ENCODE measurements around the gene ATF5.
"Not testable (repeated sequence)": the region's sequence is repeated elsewhere in the genome, so short reads cannot be mapped to it uniquely, and the experiment has no call there.

The ATF5 gene

GRCh38 chr19:49940482-49940791 lies 11.4 kb downstream of the ATF5 start:
- FAIRE-seq, result no peak
- DNase-seq (ENCODE audit: insufficient read length, low spot score), result no peak

GRCh38 chr19:49944567-49944966 lies 15.6 kb downstream of the ATF5 start:
- DNase-seq (ENCODE audit: insufficient read length, low spot score); FAIRE-seq: not testable (repeated sequence)

- DNase-seq (ENCODE audit: insufficient read length, low spot score), result no peak
- no peak for FAIRE-seq
Observed at GRCh38 chr19:49946415-49946814, 17.4 kb downstream of the ATF5 start.

- no peak for FAIRE-seq
- DNase-seq (ENCODE audit: insufficient read length, low spot score), result no peak
Observed at GRCh38 chr19:49949742-49950589, 21.0 kb downstream of the ATF5 start.

- no peak for FAIRE-seq
Observed at GRCh38 chr19:49950590-49950948, 21.6 kb downstream of the ATF5 start.

GRCh38 chr19:49950956-49951526 lies 22.0 kb downstream of the ATF5 start:
- FAIRE-seq, result no peak
- no peak for DNase-seq (ENCODE audit: insufficient read length, low spot score)

More at GRCh38 chr19:49950590-49950948, 21.6 kb downstream of the ATF5 start:
- DNase-seq (ENCODE audit: insufficient read length, low spot score), result no peak

GRCh38 chr19:49951806-49952478 lies 22.9 kb downstream of the ATF5 start:
- FAIRE-seq, result no peak
- DNase-seq (ENCODE audit: insufficient read length, low spot score), result no peak

GRCh38 chr19:49952479-49952836 lies 23.5 kb downstream of the ATF5 start:
- DNase-seq (ENCODE audit: insufficient read length, low spot score) (no peak), FAIRE-seq (no peak)

- FAIRE-seq, result no peak
- DNase-seq (ENCODE audit: insufficient read length, low spot score), result no peak
Observed at GRCh38 chr19:49952906-49953305, 23.9 kb downstream of the ATF5 start.

- DNase-seq (ENCODE audit: insufficient read length, low spot score) (no peak), FAIRE-seq (no peak)
Observed at GRCh38 chr19:49953416-49953815, 24.4 kb downstream of the ATF5 start.

- DNase-seq (ENCODE audit: insufficient read length, low spot score) (no peak), FAIRE-seq (no peak)
Observed at GRCh38 chr19:49954092-49954829, 25.3 kb downstream of the ATF5 start.

- DNase-seq (ENCODE audit: insufficient read length, low spot score) (no peak), FAIRE-seq (no peak)
Observed at GRCh38 chr19:49954933-49955332, 25.9 kb downstream of the ATF5 start.

GRCh38 chr19:49956115-49956495 lies 27.1 kb downstream of the ATF5 start:
- no peak for DNase-seq (ENCODE audit: insufficient read length, low spot score)
- FAIRE-seq, result no peak

GRCh38 chr19:49957262-49957915 lies 28.4 kb downstream of the ATF5 start:
- FAIRE-seq (no peak), DNase-seq (ENCODE audit: insufficient read length, low spot score) (no peak)

GRCh38 chr19:49958144-49958543 lies 29.1 kb downstream of the ATF5 start:
- FAIRE-seq; DNase-seq (ENCODE audit: insufficient read length, low spot score): not testable (repeated sequence)

- DNase-seq (ENCODE audit: insufficient read length, low spot score), result not testable (repeated sequence)
Observed at GRCh38 chr19:49958596-49958995, 29.6 kb downstream of the ATF5 start.

GRCh38 chr19:49959892-49960291 lies 30.9 kb downstream of the ATF5 start:
- DNase-seq (ENCODE audit: insufficient read length, low spot score); FAIRE-seq: not testable (repeated sequence)

More at GRCh38 chr19:49958596-49958995, 29.6 kb downstream of the ATF5 start:
- FAIRE-seq, result not testable (repeated sequence)

- DNase-seq (ENCODE audit: insufficient read length, low spot score); FAIRE-seq: not testable (repeated sequence)
Observed at GRCh38 chr19:49960980-49961379, 32.0 kb downstream of the ATF5 start, which contains the start of gene SIGLEC11. Gene SIGLEC11, minus strand, starts transcription at chr19:49961172. Its CDS starts 91 bp downstream, at chr19:49961081.

- DNase-seq (ENCODE audit: insufficient read length, low spot score) (no peak), FAIRE-seq (no peak)
Observed at GRCh38 chr19:49968279-49968922, 39.4 kb downstream of the ATF5 start.

- FAIRE-seq; DNase-seq (ENCODE audit: insufficient read length, low spot score): not testable (repeated sequence)
Observed at GRCh38 chr19:49969355-49969754, 40.4 kb downstream of the ATF5 start.
